ENCODE data around the gene PLPP4. TPM values are rescaled to one million over a fixed set of nuclear protein-coding genes. Genes with fewer than 3 reads are reported as not detected.

Gene PLPP4
- total and polyA plus RNA-seq, 2 donors (not counting 3 experiments of a cell fraction or from before 2014, with no cell fraction given) = 15.5 to 36.4 TPM

DNA sequence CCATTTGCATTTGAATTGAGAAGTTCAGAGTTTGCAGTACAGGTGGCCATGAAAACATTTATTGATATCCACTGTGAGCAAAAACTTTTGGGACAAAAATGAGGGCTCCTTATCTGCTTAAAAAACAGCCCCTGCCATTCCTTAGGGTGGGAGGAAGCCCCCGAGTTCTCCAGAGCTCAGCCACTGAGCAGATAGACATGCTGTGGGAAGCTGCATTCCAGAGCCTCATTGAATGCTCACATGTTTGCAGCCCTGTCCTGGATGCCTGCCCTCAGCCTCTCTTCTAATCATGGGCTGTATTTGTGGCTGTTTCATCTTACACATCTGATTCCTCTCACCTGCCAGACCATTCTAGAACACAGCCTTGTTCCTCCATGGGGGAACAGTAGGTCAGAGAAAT is 33.3 kb downstream of the PLPP4 start:
- no peak for FAIRE-seq
- H3K36me3 ChIP-seq (ENCODE audit: control insufficient read depth in 2 of 2, extremely low read depth in 1 of 2, insufficient read depth in 2 of 2, low read length in 2 of 2) = no peaks in the 10 kb centered on the region
- BruUV-seq (replicated peaks) = no TSS peak
- H4K20me1 ChIP-seq (replicated peaks; ENCODE audit: control insufficient read depth, extremely low read depth, insufficient read depth, low read length) = no peaks in the 10 kb centered on the region
- H3K9ac ChIP-seq (replicated peaks; ENCODE audit: extremely low read depth, insufficient read depth, low read length) = no peak overlapping the region
- TF ChIP-seq POLR2AphosphoS5 (IDR thresholded peaks at IDR 0.05; ENCODE audit: insufficient read depth, low read depth, low read length) (no peak), MYC (IDR thresholded peaks at IDR 0.05; ENCODE audit: low read depth, low read length) (no peak), GATA2 (IDR thresholded peaks at IDR 0.05; ENCODE audit: insufficient read depth, insufficient read length, low read depth, low read length) (no peak)
- TF ChIP-seq, protein P1, sequence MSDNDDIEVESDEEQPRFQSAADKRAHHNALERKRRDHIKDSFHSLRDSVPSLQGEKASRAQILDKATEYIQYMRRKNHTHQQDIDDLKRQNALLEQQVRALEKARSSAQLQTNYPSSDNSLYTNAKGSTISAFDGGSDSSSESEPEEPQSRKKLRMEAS (IDR thresholded peaks at IDR 0.05; ENCODE audit: insufficient read depth, insufficient read length) = no peak
- H3K4me1 ChIP-seq (ENCODE audit: control insufficient read depth, extremely low read depth, insufficient read depth, low read length) = no peaks in the 10 kb centered on the region
- no peak overlapping the region for H3K4me3 ChIP-seq (replicated peaks in 1 of 3; ENCODE audit: insufficient read depth in 1 of 3, low read depth in 1 of 3, low read length in 3 of 3)
- no peaks in the 10 kb centered on the region for H3K27me3 ChIP-seq (ENCODE audit: control insufficient read depth in 2 of 2, insufficient read depth in 2 of 2, low read length in 2 of 2)
- H3K4me2 ChIP-seq (ENCODE audit: insufficient read depth, low read length) = no peak overlapping the region
- no peak for DNase-seq (ENCODE audit: low read depth, low spot score)
- H2AFZ ChIP-seq (ENCODE audit: low read depth, low read length) = no peak overlapping the region
- H3K9me3 ChIP-seq (replicated peaks; ENCODE audit: control insufficient read depth, insufficient read depth, low read length) = no peaks in the 10 kb centered on the region
- H3K79me2 ChIP-seq (ENCODE audit: control insufficient read depth, insufficient read depth, low read length) = no peaks in the 10 kb centered on the region
- dilution Hi-C loops (cut with MboI; ENCODE audit: extremely low pct_ligation_motif_present, low sequenced_read_pairs) = no loop called here
- ChIA-PET CTCF (no interaction called here), POLR2A (no interaction called here)
- intact Hi-C loops (cut with micrococcal nuclease) = no loop called here
- H3K27ac ChIP-seq (ENCODE audit: insufficient read depth, low read depth, low read length) = no peak overlapping the region
- H3K9me1 ChIP-seq (replicated peaks; ENCODE audit: control insufficient read depth, extremely low read depth, insufficient read depth, low read length) = no peaks in the 10 kb centered on the region

DNA sequence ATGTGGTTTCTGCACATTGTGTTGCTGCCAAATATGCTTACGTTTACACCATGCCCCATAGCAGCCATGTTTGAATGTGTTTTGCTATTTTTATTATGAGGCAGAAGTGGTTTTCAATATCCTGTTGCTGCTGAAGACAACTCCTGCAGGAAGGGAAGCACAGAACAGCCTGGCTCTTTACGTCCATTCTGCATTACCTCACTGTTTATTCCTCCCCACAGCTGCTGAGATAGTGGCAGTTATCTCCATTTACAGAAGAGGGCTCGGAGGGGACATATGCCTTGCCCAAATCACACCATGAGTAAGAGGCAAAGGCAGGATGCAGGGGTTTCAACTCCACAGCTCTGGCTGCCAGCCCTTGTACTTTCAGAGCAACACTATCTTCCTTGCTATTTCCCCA is 35.3 kb downstream of the PLPP4 start:
- Histone ChIP-seq H3K9me1 (replicated peaks; ENCODE audit: control insufficient read depth, extremely low read depth, insufficient read depth, low read length) (no peaks in the 10 kb centered on the region), H3K27ac (ENCODE audit: insufficient read depth, low read depth, low read length) (no peak overlapping the region), H3K9me3 (replicated peaks; ENCODE audit: control insufficient read depth, insufficient read depth, low read length) (no peaks in the 10 kb centered on the region), H3K4me1 (ENCODE audit: control insufficient read depth, extremely low read depth, insufficient read depth, low read length) (no peaks in the 10 kb centered on the region), H4K20me1 (replicated peaks; ENCODE audit: control insufficient read depth, extremely low read depth, insufficient read depth, low read length) (no peaks in the 10 kb centered on the region), H3K4me2 (ENCODE audit: insufficient read depth, low read length) (no peak overlapping the region), H3K27me3 (ENCODE audit: control insufficient read depth in 2 of 2, insufficient read depth in 2 of 2, low read length in 2 of 2) (no peaks in the 10 kb centered on the region), H3K4me3 (replicated peaks in 1 of 3; ENCODE audit: insufficient read depth in 1 of 3, low read depth in 1 of 3, low read length in 3 of 3) (no peak overlapping the region), H3K36me3 (ENCODE audit: control insufficient read depth in 2 of 2, extremely low read depth in 1 of 2, insufficient read depth in 2 of 2, low read length in 2 of 2) (no peaks in the 10 kb centered on the region), H2AFZ (ENCODE audit: low read depth, low read length) (no peak overlapping the region), H3K9ac (replicated peaks; ENCODE audit: extremely low read depth, insufficient read depth, low read length) (no peak overlapping the region), H3K79me2 (ENCODE audit: control insufficient read depth, insufficient read depth, low read length) (no peaks in the 10 kb centered on the region)
- CTCF ChIA-PET = interaction anchor here (1.5 kb wide), 1 partner anchor 12 kb away, joined by 4 read pairs; no protein-coding TSS in a partner anchor
- dilution Hi-C loops (cut with MboI; ENCODE audit: extremely low pct_ligation_motif_present, low sequenced_read_pairs) = no loop called here
- no peak for TF ChIP-seq EZH2 (IDR thresholded peaks at IDR 0.05; ENCODE audit: borderline replicate concordance, low read depth, low read length, severe bottlenecking)
- TF ChIP-seq, protein P2, sequence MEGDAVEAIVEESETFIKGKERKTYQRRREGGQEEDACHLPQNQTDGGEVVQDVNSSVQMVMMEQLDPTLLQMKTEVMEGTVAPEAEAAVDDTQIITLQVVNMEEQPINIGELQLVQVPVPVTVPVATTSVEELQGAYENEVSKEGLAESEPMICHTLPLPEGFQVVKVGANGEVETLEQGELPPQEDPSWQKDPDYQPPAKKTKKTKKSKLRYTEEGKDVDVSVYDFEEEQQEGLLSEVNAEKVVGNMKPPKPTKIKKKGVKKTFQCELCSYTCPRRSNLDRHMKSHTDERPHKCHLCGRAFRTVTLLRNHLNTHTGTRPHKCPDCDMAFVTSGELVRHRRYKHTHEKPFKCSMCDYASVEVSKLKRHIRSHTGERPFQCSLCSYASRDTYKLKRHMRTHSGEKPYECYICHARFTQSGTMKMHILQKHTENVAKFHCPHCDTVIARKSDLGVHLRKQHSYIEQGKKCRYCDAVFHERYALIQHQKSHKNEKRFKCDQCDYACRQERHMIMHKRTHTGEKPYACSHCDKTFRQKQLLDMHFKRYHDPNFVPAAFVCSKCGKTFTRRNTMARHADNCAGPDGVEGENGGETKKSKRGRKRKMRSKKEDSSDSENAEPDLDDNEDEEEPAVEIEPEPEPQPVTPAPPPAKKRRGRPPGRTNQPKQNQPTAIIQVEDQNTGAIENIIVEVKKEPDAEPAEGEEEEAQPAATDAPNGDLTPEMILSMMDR (IDR thresholded peaks at IDR 0.05; ENCODE audit: extremely low read depth in 1 of 2, insufficient read depth in 1 of 2, low read depth in 1 of 2, low read length in 2 of 2) = no peak
- TF ChIP-seq POLR2AphosphoS5 (IDR thresholded peaks at IDR 0.05; ENCODE audit: insufficient read depth, low read depth, low read length) = no peak
- TF ChIP-seq, protein P1 (IDR thresholded peaks at IDR 0.05; ENCODE audit: insufficient read depth, insufficient read length) = no peak
- TF ChIP-seq FOS (IDR thresholded peaks at IDR 0.05; ENCODE audit: borderline replicate concordance, insufficient read depth, low read length) = no peak
- TF ChIP-seq JUN (IDR thresholded peaks at IDR 0.05; ENCODE audit: borderline replicate concordance, insufficient read depth, insufficient read length, low read depth) = no peak
- no peak for TF ChIP-seq GATA2 (IDR thresholded peaks at IDR 0.05; ENCODE audit: insufficient read depth, insufficient read length, low read depth, low read length)
- POLR2A ChIA-PET = no interaction called here
- intact Hi-C loops (cut with micrococcal nuclease) = no loop called here
- BruUV-seq (replicated peaks) = no TSS peak
- DNase-seq (ENCODE audit: low read depth, low spot score) (peak; percentile 58), FAIRE-seq (peak; percentile 21)
